Activated CD8-positive, alpha-beta memory T cell treated with anti-CD3 and anti-CD28 coated beads, Interleukin-2, amount 10 ng/mL, durations not matched to agents 7 days and 5 days (primary cell): ENCODE results near the gene TTC9B. TPM values are rescaled to one million over a fixed set of nuclear protein-coding genes. Genes with fewer than 3 reads are reported as not detected.

ENCODE experiments used
- ATAC-seq: fragments of 150-1000 bp; cut with Tn5 transposase; one replicate; pipeline ENCODE4 v1.10.0; 2021; ENCODE audit warnings: moderate library complexity
- CTCF ChIA-PET: fragments of 350-600 bp; sonication (Branson Sonifier 250); formaldehyde crosslinking; loops from one replicate; lab custom pipeline; 2021; ENCODE audit warnings: antibody characterized with exemption; lab: Charles Lee
- DNase-seq: peaks from one replicate; pipeline ENCODE4 v3.0.0-alpha.2; 2020
- H3K27ac Mint-ChIP-seq: one replicate; pipeline ENCODE4 v1.8.0; 2021; ENCODE audit warnings: mild to moderate bottlenecking, mixed read lengths
- H3K27me3 Mint-ChIP-seq: one replicate; pipeline ENCODE4 v1.8.0; 2021; ENCODE audit warnings: mixed read lengths
- H3K36me3 Mint-ChIP-seq: one replicate; pipeline ENCODE4 v1.8.0; 2021; ENCODE audit warnings: mild to moderate bottlenecking, mixed read lengths
- H3K4me1 Mint-ChIP-seq: one replicate; pipeline ENCODE4 v1.8.0; 2021; ENCODE audit warnings: mixed read lengths
- H3K4me3 Mint-ChIP-seq: one replicate; pipeline ENCODE4 v1.8.0; 2021; ENCODE audit warnings: mild to moderate bottlenecking, moderate library complexity, mixed read lengths
- H3K9me3 Mint-ChIP-seq: one replicate; pipeline ENCODE4 v1.8.0; 2022; ENCODE audit warnings: low read depth, mixed read lengths
- total RNA-seq, 2 experiments: library from RNA; stranded (reverse); gene quantifications; one replicate each; pipeline ENCODE4 v1.2.3, GENCODE V29; 2021

Gene TTC9B
- total RNA-seq, 2 experiments from 2014 or later = not detected

DNA sequence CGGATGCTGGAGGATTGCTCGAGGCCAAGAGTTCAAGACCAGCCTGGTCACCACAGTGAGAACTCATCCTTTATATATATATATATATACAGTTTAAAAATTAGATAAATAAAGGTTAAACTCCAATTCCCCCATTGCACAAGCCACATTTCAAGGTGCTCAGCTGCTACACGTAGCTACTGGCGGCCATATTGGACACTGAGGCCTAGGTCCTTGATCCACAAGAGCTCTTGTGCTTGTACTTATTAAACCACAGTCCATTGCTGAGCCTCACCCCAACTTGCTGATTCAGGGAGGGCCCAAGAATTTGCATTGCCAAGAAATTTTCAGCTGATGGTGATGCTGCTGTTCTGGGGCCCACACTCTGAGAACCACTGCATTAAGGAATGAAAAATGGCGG is 9.6 kb downstream of the TTC9B start:
- no peaks in the 10 kb centered on the region for H3K9me3 Mint-ChIP-seq
- no peak for ATAC-seq
- peaks cover 3% of the 10 kb centered on the region for H3K36me3 Mint-ChIP-seq
- CTCF ChIA-PET = no interaction called here
- DNase-seq = no peak
- H3K4me3 Mint-ChIP-seq = no peak overlapping the region
- no peaks in the 10 kb centered on the region for H3K27me3 Mint-ChIP-seq
- no peaks in the 10 kb centered on the region for H3K4me1 Mint-ChIP-seq
- H3K27ac Mint-ChIP-seq = no peak overlapping the region

DNA sequence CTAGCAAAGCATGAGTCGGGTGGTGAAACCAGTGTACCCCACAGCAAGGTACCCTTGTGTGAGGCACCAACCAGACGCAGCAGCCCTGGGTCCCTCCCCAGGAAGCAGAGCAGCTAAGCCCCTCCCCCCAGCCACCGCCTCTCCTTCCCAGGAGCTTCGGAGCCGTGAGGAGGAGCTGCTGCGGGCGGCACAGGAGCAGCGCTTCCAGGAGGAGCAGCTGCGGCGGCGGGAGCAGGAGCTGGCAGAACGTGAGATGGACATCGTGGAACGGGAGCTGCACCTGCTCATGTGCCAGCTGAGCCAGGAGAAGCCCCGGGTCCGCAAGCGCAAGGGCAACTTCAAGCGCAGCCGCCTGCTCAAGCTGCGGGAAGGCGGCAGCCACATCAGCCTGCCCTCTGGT is 12.4 kb downstream of the TTC9B start:
- CTCF ChIA-PET = no interaction called here
- ATAC-seq (no peak), DNase-seq (no peak)
- H3K4me3 Mint-ChIP-seq = no peak overlapping the region
- no peak overlapping the region for H3K27ac Mint-ChIP-seq
- H3K27me3 Mint-ChIP-seq = no peaks in the 10 kb centered on the region
- no peaks in the 10 kb centered on the region for H3K9me3 Mint-ChIP-seq
- H3K36me3 Mint-ChIP-seq = peaks cover 3% of the 10 kb centered on the region
- H3K4me1 Mint-ChIP-seq = no peaks in the 10 kb centered on the region

GRCh38 chr19:40204381-40204780 is 13.8 kb downstream of the TTC9B start:
- no peak for ATAC-seq
- H3K4me1 Mint-ChIP-seq = no peaks in the 10 kb centered on the region
- no peak overlapping the region for H3K27ac Mint-ChIP-seq
- no peaks in the 10 kb centered on the region for H3K9me3 Mint-ChIP-seq
- H3K27me3 Mint-ChIP-seq = no peaks in the 10 kb centered on the region
- H3K36me3 Mint-ChIP-seq = peaks cover 2% of the 10 kb centered on the region
- no peak overlapping the region for H3K4me3 Mint-ChIP-seq
- DNase-seq = no peak
- CTCF ChIA-PET = no interaction called here

DNA sequence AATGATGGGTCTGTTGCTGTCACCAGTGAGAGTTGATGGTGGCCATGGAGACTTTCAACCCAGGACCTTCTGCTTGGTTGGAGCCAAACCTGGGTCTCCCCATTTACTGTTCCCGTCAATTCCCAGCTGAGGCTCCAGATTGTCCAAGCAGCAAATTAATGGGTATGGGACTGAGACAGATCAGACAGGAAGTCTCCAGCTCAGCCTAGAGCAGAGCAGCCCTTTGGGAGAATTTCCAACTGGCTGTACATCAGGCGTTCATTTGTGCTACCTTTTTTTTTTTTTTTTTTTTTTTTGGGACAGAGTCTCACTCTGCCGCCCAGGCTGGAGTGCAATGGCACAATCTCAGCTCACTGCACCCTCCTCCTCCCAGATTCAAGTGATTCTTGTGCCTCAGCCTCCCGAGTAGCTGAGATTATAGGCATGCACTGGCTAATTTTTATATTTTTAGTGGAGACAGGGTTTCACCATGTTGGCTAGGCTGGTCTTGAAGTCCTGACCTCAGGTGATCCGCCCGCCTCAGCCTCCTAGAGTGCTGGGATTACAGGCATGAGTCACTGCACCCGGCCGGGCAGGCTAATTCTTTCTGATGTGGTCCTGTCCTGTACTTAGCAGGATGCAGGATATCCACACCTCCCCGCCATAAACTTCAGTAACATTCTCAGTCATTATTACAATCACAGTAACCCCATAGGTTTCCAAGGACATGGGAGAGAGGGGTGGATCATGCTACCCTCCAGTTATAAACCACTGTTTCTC is 17.7 kb downstream of the TTC9B start:
- H3K27me3 Mint-ChIP-seq = no peaks in the 10 kb centered on the region
- no peak overlapping the region for H3K4me3 Mint-ChIP-seq
- no peak overlapping the region for H3K27ac Mint-ChIP-seq
- ATAC-seq (no peak), DNase-seq (no peak)
- no peaks in the 10 kb centered on the region for H3K9me3 Mint-ChIP-seq
- no peaks in the 10 kb centered on the region for H3K36me3 Mint-ChIP-seq
- no peaks in the 10 kb centered on the region for H3K4me1 Mint-ChIP-seq
- CTCF ChIA-PET = interaction anchor here (1.4 kb wide), 1 partner anchor 17 kb away, joined by 5 read pairs; no protein-coding TSS in a partner anchor

DNA sequence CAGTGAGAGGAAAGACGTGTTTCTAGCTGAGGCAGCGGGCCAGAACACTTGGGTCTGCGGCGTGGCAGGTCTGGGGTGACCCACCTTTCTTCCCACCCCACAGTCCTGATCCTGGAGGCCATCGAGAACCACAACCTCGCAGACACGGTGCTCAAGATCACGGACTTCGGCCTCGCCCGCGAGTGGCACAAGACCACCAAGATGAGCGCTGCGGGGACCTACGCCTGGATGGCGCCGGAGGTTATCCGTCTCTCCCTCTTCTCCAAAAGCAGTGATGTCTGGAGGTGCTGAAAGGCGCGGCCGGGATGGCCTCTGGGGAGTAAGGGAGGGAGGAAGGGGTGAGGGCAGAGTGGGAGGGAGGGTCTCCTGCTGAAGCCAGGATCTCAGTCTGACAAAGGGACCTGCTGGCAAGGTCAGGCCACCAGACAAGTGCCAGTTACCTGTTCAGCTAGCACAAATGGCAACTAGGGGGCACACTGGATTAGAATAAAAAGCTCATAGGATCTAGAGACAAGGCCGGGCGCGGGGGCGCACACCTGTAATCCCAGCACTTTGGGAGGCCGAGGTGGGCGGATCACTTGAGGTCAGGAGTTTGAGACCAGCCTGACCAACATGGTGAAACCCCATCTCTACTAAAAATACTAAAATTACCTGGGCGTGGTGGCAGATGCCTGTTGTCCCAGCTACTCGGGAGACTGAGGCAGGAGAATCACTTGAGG is 19.8 kb downstream of the TTC9B start:
- Mint-ChIP-seq H3K4me3 (no peak overlapping the region), H3K27me3 (no peaks in the 10 kb centered on the region), H3K9me3 (no peaks in the 10 kb centered on the region), H3K27ac (no peak overlapping the region), H3K4me1 (peaks cover 4% of the 10 kb centered on the region), H3K36me3 (no peaks in the 10 kb centered on the region)
- CTCF ChIA-PET = no interaction called here
- DNase-seq = no peak
- ATAC-seq = no peak

GRCh38 chr19:40193587-40193849 is 24.7 kb downstream of the TTC9B start:
- H3K27me3 Mint-ChIP-seq = no peaks in the 10 kb centered on the region
- H3K4me1 Mint-ChIP-seq = peaks cover 22% of the 10 kb centered on the region
- ATAC-seq (no peak), DNase-seq (no peak)
- H3K9me3 Mint-ChIP-seq = no peaks in the 10 kb centered on the region
- CTCF ChIA-PET = interaction anchor here (0.9 kb wide), 1 partner anchor 351 kb away, joined by 3 read pairs; no protein-coding TSS in a partner anchor
- H3K4me3 Mint-ChIP-seq = no peak overlapping the region
- H3K36me3 Mint-ChIP-seq = no peaks in the 10 kb centered on the region
- H3K27ac Mint-ChIP-seq = no peak overlapping the region

- Mint-ChIP-seq H3K36me3 (no peaks in the 10 kb centered on the region), H3K9me3 (no peaks in the 10 kb centered on the region), H3K4me3 (peak overlapping the region; percentile 20), H3K27ac (no peak overlapping the region), H3K27me3 (no peaks in the 10 kb centered on the region), H3K4me1 (peaks cover 22% of the 10 kb centered on the region)
- ATAC-seq (no peak), DNase-seq (no peak)
- CTCF ChIA-PET = interaction anchor here (0.6 to 0.9 kb wide), 2 partner anchors 25 to 350 kb away, joined by 3 read pairs; partner anchors contain the start of gene TTC9B
These were observed 25.2 kb downstream of the TTC9B start for GRCh38 chr19:40192758-40193586.

GRCh38 chr19:40191836-40192646 is 26.1 kb downstream of the TTC9B start:
- Mint-ChIP-seq H3K9me3 (no peaks in the 10 kb centered on the region), H3K27me3 (peaks cover 4% of the 10 kb centered on the region), H3K36me3 (no peaks in the 10 kb centered on the region), H3K27ac (no peak overlapping the region), H3K4me3 (peak overlapping the region; percentile 20), H3K4me1 (peaks cover 22% of the 10 kb centered on the region)
- DNase-seq (peak; percentile 47), ATAC-seq (peak; percentile 5)
- CTCF ChIA-PET = interaction anchor here (0.6 to 1.2 kb wide), 3 partner anchors 26 to 38 kb away, joined by 3 read pairs; partner anchors contain the start of gene TTC9B

DNA sequence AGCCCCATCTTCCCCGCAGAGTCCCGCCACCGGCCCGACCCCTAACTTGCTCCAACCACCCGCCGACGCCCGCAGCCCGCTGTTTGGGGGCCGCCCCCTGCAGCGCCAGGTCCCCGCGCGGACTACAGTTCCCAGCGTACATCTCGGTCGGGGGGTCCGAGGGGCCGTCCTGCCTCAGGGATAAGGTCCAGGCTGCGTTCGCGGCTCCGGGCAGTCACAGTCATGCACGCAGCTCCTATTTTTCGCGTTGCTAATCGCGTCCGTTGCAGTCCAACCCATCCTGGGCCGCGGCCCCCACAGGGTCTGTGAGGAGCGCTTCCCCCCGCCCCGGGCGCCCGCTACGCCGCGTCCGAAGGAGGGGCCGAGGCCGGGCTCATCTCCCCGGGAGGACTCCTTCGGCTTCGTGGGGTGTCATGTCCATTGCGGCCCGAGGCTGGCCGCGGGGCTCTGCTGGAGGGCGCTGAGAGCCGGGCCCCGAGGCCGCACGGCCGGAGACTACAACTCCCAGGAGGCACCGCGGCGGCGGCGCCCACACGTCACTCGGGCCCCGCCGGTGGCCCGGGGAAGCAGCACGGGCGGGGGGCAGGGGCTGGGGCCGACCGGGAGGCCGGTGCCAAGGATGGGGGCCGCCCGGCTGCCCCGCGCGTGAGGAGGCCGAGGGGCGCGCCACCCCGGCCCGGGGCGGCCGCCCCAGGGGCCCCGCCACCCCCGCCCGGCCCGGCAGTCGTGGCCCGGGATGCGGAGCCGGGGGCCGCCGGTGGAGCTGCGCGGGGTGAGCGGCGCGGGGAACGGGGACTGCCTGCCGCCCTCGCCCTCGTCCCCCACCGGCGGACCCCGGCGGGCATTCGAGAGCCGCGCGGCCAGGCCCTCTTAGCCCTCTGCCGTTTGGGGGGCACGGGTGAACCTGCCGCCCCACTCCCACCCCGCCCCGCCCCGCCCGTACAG is 27.0 kb downstream of the TTC9B start, which contains the start of gene MAP3K10:
Gene MAP3K10 (plus strand): TSS at position 536 of the 945 bp plus-strand sequence. CDS start 606 bp downstream, outside the sequence.
- Mint-ChIP-seq H3K27me3 (peaks cover 4% of the 10 kb centered on the region), H3K4me3 (peak within 1 kb of the TSS; percentile 81), H3K27ac (peak within 1 kb of the TSS; percentile 92), H3K4me1 (peaks cover 22% of the 10 kb centered on the region), H3K36me3 (no peaks in the 10 kb centered on the region), H3K9me3 (no peaks in the 10 kb centered on the region)
- ATAC-seq (peak; percentile 91), DNase-seq (peak; percentile 89)
- CTCF ChIA-PET = interaction anchor here (0.7 to 2.3 kb wide), 9 partner anchors 16 to 400 kb away, joined by 3 to 11 read pairs (median 3); no protein-coding TSS in a partner anchor

DNA sequence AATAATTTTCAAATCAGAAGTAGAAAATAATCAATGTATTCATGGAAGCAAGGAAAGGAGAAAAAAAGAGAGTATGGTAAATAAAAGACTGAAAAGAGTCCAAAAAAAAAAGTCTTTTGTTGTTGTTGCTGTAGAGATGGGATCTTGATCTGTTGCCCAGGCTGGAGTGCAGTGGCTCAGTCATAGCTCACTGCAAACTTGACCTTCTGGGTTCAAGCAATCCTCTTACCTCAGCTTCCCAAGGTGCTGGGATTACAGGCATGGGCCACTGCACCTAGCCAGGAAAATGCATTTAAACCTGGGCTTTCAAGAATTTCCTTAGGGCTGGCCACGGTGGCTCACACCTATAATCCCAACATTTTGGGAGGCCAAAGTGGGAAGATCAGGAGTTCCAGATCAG is 33.9 kb downstream of the TTC9B start:
- DNase-seq = no peak
- H3K4me3 Mint-ChIP-seq = no peak overlapping the region
- CTCF ChIA-PET = interaction anchor here (1.2 kb wide), 1 partner anchor 19 kb away, joined by 8 read pairs; no protein-coding TSS in a partner anchor
- no peaks in the 10 kb centered on the region for H3K9me3 Mint-ChIP-seq
- no peak for ATAC-seq
- H3K27me3 Mint-ChIP-seq = peaks cover 14% of the 10 kb centered on the region
- no peak overlapping the region for H3K27ac Mint-ChIP-seq
- no peaks in the 10 kb centered on the region for H3K36me3 Mint-ChIP-seq
- no peaks in the 10 kb centered on the region for H3K4me1 Mint-ChIP-seq

DNA sequence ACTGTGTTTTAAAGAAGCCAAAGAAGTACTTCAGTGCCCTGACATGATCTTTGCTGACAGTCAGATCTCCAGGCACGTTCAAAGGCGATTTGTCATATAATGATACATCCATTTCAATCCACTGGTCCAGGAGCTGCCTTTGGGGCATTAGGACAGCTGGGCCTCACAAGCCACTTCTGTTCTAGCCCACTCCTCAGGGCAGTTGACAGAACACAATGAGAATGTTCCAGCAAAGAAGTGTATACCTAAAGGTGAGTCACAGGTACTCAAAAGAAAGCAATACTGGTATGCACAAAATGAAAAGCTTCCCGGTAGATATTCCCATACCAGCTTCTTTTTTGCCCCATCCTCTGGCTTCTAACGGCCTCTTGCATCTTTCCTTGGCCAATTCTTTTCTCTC is 39.4 kb downstream of the TTC9B start:
- no peak for DNase-seq
- CTCF ChIA-PET = interaction anchor here (0.6 to 1.0 kb wide), 3 partner anchors 13 to 425 kb away, joined by 3 to 6 read pairs (median 3); no protein-coding TSS in a partner anchor

More for the DNA sequence above, 39.4 kb downstream of the TTC9B start:
- Mint-ChIP-seq H3K4me1 (no peaks in the 10 kb centered on the region), H3K36me3 (no peaks in the 10 kb centered on the region), H3K27ac (no peak overlapping the region), H3K4me3 (no peak overlapping the region), H3K9me3 (no peaks in the 10 kb centered on the region), H3K27me3 (peaks cover 14% of the 10 kb centered on the region)
- no peak for ATAC-seq
